ENCODE data around the gene POLD4.
"Not testable (repeated sequence)": the region's sequence is repeated elsewhere in the genome, so short reads cannot be mapped to it uniquely, and the experiment has no call there.

POLD4 gene

DNA sequence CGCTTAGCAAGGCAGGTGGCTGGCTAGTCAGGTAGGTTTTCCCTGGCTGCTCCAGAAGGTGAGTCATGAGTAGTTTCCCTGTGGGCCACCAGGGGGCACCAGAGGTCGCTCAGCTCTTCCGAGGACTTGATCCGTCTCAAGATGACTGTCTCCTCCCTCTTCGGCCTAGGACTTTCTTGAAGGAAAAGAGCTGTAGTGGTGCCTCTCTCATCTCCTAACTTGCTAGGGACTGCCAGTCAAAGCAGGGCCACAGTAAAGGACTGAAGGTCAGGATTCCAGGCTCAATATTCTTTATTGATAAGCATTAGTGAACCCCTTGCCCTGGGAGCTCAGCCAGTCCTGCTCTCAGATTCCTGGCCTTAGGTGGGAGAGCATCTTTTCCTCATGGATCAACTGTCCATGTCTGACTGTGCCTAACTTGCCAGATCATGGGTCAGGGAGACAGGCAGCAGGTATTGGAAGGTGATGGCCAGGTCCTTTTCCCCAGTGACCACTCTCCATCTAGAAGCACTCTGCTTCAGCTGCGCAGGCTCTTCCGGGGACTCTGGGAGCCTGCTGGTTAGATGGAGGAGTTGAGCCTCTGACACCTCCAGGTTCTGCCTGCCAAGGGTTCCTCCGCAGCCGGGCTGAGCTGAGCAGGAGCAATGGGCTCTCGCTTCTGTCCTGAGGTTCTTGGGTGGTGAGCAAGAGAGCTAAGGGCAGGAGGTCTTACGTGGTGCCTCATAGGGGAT lies 1.9 kb downstream of the POLD4 start:
- DNase-seq, result peak; percentile 85

DNA sequence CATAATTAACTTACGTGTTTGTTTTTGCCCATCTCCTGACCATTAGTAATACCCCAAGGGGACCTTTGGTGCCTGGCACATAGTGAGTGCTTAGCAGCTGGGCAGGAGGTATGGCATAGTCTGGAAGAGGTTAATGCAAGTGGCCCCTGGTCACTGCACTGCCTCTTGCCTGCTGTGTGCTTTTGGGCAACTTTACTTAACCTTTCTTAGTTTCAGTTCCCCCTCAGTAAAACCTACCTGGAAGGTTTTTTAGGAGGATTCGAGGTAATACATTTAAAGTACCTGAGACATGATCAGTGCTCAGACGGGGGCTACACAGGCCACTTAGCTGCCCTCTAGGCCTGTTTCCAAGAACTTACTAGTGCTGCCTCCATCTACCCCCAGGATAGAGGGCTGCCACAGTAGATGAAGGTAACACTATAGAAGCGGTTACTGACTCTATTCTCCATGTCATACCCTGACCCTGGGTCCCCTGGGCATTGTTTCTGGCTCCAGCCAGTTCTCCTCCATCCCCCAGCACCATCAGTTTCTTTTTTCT lies 3.3 kb downstream of the POLD4 start:
- no peak for DNase-seq

DNA sequence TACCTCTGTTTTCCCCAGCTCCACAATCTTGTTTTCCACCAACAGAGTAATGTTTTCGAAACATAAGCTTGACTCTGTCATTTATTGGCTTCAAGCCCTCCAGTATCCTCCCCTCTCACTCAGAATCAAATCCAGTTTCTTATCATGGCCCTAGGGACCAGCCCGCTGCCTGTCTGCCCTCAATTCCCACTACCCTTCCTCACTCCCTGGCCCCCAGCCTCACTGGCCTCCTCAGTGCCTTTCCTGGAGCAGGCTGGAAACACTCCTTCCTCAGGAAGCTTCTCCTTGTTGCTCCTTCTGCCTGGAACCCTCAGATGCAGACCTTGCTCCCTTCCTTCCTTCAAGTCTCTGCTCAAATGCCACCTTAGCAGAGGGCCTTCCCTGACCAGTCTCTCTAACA lies 3.9 kb downstream of the POLD4 start:
- DNase-seq, result no peak

DNA sequence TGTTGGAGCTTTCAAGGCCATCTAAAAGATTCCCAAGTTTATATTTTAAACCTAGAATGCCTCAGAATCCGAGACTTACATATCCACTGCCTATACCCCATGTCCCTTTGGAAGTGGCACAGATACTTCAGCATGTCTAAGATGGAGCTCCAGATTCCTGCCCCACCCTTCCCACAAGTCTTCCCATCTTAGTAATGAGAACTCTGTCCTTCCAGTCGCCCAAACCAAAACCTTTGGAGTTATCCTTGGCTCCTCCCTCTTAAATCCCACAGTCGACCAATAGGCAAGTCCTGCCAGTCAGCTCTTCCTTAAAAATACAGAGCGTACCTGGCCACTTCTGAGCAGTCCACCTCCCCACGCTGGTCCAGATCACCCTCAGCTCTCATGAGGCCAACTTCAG lies 4.3 kb downstream of the POLD4 start:
- DNase-seq, result no peak

DNA sequence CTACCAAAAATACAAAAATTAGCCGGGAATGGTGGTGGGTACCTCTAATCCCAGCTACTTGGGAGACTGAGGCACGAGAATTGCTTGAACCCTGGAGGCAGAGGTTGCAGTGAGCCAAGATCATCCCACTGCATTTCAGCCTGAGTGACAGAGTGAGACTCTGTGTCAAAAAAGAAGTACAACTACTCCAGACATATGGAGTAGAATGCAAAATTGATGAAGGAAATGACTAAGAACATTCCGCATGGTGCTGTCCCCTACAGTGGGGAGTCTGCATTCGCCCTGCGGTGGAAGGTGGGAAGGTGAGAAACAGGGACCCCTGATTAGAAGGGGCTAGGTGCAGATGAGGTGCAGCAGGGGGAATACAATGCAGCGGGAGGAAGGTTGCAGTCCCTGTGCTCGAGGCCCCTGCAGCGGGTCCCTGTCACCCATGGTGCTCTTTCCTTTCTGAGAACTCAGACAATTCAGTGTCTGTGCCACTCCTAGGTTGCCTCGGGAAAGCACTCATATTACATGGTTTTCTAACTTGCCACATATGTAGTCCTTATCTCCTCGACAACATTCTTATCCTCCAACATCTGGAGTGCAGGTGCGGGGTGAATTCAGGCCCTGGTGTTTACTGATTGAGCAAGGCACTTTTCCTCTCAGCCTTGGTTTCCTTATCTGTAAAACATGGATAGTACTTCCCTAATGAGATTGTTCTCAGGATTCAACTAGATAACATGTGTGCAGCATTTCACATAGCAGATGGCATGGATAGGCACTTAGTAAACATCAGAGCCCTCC lies 5.2 kb downstream of the POLD4 start:
- no peak for DNase-seq

DNA sequence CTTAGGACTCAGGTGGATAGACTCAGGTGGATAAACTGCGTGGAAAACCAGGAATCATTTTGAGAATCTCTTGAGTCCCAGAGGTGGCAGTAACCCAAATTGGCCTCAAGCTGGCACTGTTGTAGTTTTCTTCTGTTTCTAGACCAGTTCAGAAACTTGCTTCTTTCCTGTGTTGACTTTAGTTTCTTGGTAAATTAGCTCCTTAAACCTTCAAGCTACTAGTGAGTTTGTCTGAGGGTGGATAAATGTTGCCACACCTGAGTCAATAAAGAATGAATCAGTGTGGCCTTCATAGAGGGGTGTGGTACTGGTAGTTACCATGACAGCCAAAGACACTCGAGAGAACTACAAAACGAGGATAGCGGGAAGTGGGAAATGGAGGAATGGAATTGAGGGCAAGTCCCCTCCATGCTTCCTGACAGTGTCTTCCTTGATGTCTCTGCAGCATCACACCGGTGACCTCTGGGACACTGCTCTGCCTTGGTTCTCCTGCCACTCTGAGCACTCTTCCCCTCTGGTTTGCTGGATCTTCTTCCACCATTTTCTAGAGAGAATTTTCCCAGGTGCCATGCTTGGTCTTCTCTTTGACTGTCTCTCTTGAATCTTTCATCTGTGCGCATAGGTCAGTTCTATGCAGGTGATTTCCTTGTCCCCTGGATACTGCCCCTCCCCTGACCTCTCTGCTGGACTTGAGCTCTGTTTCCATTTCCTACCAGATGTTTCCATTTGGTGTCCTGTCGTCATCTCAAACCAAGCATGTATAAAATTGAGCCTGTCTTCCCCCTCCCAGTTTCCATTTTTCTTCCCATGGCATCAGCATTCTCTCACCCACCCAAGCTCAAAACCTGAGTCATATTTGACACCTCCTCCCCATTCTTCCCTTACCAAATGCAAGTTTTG lies 7.2 kb downstream of the POLD4 start:
- peak; percentile 40 for DNase-seq

DNA sequence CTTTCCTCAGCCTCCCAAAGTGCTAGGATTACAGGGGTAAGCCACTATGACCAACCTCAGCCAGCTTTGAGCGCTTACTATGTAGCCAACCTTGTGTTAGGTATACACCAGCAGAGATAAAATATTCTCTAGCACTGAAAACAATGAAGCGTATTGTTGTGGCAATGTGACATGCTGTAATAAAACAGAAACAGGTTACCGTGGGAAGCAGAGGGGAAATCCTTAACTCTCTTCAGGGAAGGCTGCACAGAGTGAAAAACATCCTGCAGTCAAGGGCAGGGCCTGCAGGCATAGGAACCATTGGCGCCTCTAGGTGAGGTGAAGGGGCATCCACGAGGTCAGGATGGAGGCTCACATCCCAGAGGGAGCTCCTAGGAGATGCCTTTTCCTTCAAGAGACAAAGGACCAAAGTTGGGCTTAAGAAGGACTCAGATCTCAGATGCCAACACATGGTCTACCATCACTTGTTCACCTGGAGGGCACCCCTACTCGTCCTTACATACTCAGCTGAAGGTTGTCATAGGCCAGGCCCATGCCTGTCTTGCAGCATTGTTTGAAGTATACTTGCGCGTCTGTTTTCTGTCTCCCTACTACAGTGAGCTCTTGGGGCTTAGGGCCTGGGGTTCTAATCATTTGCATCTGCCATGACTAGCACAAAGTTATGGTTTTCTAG lies 8.0 kb downstream of the POLD4 start:
- peak; percentile 26 for DNase-seq

DNA sequence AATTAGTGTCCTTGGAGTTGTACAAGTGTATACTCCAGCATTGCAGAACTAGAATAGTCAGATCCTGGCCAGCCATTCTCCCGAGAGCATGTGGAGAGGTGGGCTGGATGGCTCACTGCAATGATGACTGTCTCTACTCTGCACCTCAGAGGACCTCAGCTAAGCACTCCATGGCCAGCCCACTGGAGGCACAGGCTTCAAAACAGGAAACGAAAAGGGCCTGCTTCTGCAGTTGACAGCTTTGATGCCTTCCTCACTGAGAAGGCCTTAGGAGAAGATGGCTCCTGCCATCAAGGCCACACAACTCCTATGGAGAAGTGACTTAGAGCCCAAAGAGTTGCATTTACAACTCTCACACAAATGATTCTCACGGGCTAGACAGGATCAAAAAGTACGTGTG lies 9.1 kb downstream of the POLD4 start:
- peak; percentile 65 for DNase-seq

DNA sequence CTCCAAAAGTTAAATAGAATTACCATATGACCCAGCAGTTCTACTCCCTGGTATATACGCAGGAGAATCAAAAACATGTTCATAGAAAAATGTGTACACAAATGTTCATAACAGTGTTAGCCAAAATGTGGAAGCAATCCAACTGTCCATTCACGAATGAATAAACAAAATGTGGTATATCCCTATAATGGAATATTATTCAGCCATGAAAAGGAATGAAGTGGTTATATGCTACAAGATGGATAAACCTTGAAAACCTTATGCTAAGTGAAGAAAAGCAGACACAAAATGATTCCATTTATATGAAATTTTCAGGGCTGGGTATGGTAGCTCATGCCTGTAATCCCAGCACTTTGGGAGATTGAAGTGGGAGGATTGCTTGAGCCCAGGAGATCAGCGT lies 16.1 kb downstream of the POLD4 start:
- no peak for DNase-seq

DNA sequence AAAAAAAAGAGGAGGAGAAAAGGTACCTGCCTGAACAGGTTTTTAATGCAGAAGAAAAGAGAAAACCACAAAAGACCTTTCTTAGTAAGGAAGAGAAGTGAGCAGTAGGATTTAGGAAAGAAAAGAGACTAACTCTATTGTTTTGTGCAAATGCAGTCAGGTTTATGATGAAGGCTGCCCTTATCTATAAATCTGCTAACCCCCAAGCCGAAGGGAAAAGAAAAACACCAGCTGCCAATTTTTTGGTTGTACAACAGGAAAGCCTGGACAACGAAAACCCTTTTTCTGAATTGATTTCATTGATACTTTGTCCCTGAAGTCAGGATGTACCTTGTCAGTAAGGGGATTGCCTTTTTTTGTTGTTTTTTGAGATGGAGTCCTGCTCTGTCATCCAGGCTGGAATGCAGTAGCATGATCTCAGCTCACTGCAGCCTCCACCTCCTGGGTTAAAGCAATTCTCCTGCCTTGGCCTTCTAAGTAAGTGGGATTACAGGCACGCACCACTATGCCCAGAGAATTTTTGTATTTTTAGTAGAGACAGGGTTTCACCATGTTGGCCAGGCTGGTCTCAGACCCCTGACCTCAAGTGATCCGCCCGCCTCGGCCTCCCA lies 21.2 kb downstream of the POLD4 start:
- no peak for DNase-seq

DNA sequence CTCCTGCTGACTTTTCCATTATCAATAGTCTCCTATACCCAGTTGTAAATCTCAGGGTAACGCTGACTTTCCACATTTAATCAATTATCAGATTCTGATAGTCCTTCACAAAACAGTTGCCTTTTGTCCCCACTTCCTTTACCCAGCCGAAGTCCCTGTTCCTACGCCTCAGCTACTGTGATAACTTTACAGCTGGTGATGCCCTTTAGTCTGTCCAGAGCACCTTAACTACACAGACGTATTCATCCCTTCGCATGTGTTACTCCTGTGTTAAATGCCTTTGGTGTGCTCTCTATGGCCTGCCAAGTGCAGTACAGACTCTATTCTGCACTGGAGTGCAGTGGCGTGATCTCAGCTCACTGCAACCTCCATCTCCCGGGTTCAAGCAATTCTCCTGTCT lies 29.8 kb downstream of the POLD4 start:
- no peak for DNase-seq

DNA sequence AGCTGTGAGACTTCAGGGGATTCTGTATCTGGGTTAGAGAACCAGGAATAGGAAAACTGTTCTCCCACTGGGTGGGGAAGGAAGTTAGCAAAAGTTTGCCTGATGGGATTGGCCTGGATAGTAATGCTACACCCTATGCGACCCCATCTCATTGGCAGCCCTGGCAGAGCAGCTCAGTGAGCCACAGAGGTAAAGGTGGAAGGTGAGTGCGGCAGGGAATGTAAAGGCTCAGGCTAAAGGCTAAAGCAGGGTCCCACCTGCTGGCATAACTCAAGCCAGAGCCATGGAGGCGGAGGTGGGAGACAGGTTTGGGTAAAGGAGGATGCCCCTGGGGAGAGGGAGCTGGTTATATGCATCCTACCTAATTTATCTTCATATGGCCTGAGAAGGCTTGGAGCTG lies 31.3 kb downstream of the POLD4 start:
- DNase-seq, result no peak

DNA sequence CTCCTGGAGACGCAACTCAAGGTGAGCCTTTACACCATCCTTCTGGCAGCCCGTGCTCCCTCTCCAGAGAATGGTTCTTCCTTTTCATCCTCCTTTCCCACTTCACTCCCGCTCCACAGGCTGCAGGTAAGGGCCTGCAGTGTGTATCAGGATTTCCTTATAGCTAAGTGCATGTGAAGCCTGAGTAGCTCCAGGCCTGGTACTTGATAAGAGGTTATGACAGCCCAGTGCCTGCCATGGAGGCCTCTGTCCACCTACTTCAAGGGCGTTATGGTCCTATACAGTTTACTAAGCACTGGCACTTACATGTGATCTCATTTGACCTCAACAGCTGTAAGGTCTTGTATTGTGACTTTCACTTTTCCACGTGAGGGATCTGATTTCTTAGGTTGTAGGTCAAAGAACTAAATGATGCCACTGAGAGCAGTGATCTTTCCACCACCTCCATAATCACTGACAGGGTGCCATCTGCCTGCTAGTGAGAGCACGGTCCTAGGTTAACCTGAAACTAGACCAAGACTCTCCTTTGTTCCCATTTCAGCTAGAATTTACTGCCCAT lies 32.0 kb downstream of the POLD4 start:
- no peak for DNase-seq

DNA sequence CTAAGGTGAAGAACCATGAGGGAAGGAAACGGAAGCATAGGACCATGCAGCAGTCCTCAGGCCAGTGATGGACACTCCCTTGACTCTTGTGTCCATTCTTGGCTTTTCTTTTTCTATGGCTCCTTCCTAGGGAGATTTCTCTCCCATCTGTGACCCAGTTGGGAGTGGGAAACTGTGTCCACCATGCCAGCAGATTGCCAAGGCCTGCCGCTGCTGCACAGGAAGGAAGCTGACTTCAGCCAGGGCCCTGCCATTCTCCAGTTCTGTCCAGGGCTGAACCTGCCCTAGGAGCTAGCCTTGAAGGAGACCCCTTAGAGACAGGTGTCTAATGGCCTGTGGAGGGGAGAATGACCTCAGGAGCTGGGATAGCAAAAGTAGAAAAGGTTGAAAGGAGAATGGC lies 32.7 kb downstream of the POLD4 start:
- DNase-seq, result no peak

DNA sequence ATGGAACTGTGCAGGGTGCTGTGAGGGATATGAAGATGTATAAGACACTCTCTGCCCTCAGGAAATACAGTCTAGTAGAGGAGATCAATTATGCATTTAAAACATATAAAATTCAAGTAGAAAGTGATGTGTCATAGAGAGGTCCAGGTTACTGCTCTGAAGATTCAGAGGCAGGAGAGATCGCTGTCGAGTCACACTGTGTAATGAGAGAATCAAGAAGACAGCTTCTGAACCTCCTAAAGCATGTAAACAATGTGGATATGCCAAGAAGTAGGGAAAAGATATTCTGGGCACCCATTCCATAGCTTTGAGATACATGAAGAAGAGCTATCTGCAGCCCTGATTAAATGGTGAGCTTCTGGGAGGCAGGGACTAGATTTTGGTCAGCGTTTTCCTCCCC lies 33.3 kb downstream of the POLD4 start:
- no peak for DNase-seq

DNA sequence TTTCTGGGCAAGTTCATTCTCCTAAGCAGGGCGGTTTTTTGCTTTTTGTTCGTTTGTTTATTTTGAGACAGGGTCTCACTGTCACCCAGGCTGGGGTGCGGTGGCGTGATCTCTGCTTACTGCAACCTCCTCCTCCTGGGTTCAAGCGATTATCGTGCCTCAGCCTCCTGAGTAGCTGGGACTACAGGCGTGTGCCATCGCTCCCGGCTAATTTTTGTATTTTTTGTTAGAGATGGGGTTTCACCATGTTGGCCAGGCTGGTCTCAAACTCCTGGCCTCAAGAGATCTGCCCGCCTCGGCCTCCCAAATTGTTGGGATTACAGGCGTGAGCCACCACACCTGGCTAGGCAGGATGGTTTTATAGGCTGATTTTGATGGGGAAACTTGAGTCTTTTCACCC lies 34.5 kb downstream of the POLD4 start:
- DNase-seq, result not testable (repeated sequence)

DNA sequence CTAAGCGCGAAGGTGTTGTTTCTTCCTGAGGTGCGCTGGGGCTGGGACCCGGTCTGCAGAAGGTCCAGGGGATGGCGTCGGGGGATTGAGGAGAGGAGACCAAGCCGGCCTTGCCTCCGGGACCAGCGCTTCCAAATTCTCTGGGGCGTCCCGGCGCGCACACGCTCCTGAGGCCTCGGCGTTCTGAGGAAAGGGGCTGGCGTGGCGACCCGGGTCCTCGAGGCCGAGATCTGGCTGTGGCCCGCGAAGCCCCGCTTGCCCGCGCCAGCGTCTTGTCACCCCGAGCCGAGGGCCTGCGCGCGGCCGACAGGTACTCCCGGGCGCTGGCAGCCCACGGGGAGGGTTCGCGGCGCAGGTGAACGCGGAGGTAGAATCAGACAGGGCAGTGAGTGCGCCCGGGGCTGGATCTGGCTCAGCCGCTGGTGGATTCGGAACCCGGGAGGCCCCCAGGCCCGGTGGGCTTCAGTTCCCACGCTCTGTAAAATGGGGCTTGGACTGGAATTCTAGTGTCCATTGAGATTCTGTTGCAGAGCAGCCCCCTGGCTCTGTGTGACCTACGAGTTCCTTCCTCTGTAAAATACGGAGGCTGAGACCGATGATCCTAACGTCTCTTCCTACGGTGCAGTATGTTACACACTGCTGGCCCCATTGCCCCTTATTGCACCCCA lies 35.3 kb downstream of the POLD4 start:
- no peak for DNase-seq

DNA sequence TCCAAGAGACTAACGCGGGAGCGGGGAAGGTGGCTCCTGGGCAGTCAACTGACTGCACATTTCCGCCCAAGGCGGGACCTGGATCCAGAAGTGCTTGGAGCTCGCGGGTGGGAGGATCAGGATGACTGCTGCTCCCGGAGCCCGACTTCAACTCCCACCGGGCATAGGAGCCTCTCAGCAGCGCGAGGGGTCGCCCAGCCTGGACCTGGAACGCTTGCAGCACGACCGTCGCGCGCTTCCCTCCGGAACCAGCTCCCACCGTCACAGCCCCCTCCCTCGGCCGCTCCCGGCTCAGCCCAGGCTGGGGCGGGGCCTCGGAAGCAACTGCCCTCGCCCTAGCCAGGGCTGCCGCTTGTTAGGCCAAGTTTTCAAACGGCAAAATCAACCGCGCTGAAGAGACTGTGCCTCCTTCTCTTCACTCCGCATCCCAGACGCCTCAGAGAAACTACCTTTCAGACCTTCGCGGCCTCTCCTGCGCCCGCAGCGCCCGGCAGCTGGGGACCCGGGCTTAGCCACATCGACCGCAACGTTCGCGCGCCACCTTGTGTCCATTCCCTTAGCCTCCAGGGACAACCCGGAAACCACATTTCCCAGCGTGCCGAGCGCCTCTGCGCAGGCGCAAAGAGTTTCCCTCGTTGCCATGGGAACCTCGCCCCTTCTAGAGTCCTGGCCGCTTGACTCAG lies 36.0 kb downstream of the POLD4 start:
- DNase-seq, result peak; percentile 99

DNA sequence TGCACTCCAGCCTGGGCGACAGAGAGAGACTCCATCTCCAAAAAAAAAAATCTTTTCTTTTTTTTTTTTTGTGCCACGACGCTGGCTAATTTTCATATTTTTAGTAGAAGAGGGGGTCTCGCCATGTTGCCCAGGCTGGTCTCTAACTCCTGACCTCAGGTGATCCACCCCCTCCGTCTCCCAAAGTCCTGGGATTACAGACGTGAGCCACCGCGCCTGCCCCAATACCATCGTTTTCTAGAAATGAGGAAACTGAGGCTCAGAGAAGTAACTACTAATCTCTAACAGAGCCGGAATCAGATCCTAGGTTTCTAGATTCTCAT lies 36.5 kb downstream of the POLD4 start:
- no peak for DNase-seq

DNA sequence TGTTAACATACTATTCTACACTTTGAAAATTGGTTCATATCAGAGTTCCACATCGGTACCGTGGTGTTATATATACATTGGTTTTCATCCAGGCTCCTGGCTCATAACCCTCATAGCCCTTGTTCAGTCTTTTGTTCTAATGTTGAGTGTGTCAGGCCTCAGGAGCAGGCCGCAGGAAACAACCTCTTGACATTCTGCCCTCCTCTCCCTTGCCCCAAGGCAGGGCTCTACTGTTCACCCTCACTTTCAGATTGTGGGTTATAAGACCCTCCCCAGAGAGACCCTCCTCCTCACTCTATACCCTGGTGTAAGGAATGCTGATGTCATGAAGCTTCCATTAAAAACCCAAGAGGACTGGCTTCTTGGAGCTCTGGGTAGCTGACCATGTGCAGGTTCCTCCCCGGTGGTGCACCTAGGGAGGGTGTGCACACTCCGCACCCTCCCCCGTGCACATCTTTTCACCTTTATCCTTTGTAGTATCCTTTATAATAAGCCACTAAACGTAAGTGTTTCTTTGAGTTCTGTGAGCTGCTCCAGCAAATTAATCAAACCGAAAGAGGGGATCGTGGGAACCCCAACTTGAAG lies 37.9 kb downstream of the POLD4 start:
- no peak for DNase-seq

Measured in CD4-positive, alpha-beta T cell treated with Interleukin-17A for 4 hours (primary cell).